PFSK-1 (cell line): ENCODE results near the gene CAPZA1.

Experiments
- POLR2AphosphoS5 ChIP-seq: IDR thresholded peaks from 2 replicates; pipeline ENCODE4 v1.6.1; 2012; ENCODE audit warnings: low read depth, mild to moderate bottlenecking, control low read depth, low read length, moderate library complexity
- REST ChIP-seq, 2 experiments: IDR thresholded peaks; 2 replicates each; pipeline versions ENCODE4 v1.6.1 to v1.8.0; 2011 to 2012; ENCODE audit warnings: low read depth in 2 of 2, low read length in 2 of 2, control low read depth in 1 of 2, inconsistent platforms in 1 of 2, mild to moderate bottlenecking in 1 of 2, moderate library complexity in 1 of 2; ENCODE audit not compliant: insufficient read depth in 1 of 2
- SIN3A ChIP-seq: IDR thresholded peaks from 2 replicates; pipeline ENCODE4 v1.6.1; 2012; ENCODE audit warnings: mild to moderate bottlenecking, low read length, moderate library complexity, borderline replicate concordance; ENCODE audit not compliant: insufficient read depth
- TAF1 ChIP-seq: IDR thresholded peaks from 2 replicates; pipeline ENCODE4 v1.6.1; 2012; ENCODE audit warnings: low read length, control low read depth, borderline replicate concordance; ENCODE audit not compliant: insufficient read depth

GRCh38 chr1:112711041-112711440 is 91.4 kb downstream of the CAPZA1 start:
- TF ChIP-seq POLR2AphosphoS5 (no peak), TAF1 (no peak), SIN3A (no peak), REST (IDR thresholded peaks at IDR 0.05; ENCODE audit: insufficient read depth in 1 of 2, low read depth in 2 of 2, low read length in 2 of 2) (no peak)
